Stimulated activated CD4-positive, alpha-beta T cell treated with anti-CD3 and anti-CD28 coated beads, Interleukin-15, amount 100 ng/mL, for 48 hours (primary cell): Measurements from ENCODE around the gene HPSE2.

Experiments
- DNase-seq, 2 donors: peaks; one replicate each; pipeline ENCODE4 v3.0.0-alpha.2; 2020; ENCODE audit warnings: low read depth in 2 of 2

The HPSE2 gene

DNA sequence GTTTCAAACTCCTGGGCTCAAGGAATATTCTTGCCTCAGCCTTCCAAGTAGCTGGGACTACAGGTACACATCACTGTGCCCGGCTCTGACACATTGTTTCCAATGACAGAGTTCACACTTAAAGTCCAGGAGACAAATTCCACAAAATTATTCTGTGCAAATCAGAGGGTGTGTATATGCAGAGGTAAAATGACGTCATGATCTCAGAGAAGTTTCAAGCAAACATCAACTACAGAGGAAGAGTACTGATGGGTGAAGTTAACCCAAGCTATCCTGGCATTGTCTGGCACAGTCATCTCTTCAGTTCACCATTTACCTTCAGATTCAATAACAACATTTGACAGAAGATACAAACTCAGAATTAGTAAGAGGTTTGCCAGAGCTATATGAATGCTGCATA is 388.9 kb downstream of the HPSE2 start:
- no peak for DNase-seq

DNA sequence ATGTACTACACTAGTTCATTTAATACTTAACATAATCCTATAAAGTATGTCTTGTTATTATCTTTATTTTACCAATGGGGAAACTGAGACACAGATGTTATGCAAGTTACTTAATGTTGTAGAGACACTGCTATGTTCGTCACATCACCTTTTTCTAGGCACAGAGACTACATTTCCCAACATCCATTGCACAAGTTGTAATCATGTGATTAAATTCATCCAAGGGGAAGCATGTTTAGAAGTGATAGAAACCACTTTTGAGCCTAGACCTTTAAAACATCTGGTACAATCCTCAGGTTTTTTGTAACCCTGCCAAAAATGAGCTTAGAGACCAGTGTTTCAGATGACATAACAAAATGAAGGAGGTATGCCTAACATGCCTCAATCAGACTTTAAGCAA is 402.1 kb downstream of the HPSE2 start:
- DNase-seq = no peak

DNA sequence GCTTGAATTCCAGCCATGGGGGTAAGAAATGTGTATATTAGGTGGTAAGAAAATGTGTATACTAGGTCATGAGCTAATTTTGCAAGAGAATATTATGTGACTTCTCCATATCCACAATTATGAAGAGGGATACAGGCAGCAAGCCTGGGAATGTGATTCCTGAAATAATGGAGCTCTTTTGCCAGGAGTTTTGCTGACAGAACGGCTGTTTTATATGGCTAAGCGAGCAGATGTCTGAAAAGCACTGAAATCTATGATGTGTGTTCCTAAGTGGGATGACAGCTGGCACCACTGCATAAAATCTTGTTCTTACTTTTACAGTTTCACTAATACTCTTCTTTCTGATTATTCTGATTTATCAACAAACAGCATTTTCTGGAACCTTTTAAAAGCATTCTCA is 402.9 kb downstream of the HPSE2 start:
- DNase-seq = no peak

DNA sequence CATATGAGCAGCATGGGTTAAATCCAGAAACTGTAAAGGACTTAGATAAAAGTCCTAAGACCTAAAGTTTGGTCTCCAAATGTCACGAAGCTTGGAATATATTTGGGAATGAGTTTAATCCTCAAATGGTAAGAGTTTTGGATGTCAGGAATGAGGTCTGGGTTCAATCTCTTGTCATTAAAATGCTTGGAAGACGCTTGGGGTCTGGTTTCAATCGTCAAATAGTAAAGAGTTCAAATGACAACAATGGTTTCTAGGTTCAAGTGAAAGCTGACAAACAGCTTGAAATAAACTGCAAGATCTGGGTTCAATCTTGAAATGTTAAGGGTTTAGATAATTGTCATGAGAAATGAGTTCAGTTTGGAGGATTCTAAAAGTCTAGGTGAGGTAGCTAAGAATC is 403.5 kb downstream of the HPSE2 start:
- no peak for DNase-seq

DNA sequence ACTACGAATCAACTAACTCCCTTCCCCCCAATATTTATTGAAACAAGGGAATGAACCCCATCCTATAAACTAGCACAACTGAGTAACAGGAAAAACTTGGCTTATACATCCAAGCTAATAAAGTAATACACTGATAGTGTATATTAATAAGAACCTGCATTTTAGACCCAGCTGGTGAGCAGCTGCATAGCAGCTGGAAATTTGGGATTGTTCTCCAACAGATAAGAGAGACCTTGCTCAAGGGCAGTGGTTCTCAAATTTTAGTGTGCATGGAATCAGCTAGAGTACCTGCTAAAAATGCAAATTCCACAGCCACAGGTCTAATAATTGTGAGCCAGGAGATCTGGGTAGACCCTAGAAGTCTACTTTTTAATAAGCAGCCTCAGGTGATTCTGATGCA is 404.3 kb downstream of the HPSE2 start:
- DNase-seq = no peak

DNA sequence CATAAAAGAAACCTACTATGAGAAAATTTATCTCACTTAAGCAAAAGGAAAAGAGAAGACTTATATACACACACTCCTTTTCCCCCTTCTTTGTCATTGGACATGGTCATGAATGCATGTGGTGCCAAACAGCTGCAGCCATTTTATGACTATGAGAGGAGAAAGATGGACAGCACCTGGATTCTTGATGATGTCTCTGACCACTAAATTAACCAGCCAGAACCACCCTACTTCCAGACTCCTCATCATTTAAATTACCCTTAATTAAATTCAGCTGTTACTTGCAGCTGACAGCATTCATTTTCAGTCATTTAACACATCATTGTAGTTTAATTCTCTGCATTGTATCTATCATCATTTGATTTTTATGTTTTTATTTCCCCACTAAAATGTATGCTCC is 409.9 kb downstream of the HPSE2 start:
- DNase-seq = no peak

DNA sequence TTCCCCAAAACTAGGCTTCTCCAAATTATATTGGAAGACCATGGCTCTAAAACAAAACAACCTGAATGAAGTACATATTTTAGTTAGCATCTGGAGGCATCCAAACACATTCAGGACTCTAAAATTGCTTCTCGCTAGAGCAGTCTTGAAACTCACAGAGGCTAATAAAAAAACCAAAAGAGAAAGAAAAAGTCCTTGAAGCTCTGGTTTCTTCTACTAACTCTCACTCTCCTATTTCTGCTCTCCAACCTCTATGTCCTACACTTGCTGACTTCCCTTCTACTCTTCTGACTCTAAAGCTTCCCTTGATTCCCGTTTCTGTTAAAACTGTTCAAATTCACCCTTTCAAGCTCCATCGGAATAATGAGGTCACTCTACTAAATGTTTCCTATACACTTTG is 418.3 kb downstream of the HPSE2 start:
- DNase-seq = no peak

DNA sequence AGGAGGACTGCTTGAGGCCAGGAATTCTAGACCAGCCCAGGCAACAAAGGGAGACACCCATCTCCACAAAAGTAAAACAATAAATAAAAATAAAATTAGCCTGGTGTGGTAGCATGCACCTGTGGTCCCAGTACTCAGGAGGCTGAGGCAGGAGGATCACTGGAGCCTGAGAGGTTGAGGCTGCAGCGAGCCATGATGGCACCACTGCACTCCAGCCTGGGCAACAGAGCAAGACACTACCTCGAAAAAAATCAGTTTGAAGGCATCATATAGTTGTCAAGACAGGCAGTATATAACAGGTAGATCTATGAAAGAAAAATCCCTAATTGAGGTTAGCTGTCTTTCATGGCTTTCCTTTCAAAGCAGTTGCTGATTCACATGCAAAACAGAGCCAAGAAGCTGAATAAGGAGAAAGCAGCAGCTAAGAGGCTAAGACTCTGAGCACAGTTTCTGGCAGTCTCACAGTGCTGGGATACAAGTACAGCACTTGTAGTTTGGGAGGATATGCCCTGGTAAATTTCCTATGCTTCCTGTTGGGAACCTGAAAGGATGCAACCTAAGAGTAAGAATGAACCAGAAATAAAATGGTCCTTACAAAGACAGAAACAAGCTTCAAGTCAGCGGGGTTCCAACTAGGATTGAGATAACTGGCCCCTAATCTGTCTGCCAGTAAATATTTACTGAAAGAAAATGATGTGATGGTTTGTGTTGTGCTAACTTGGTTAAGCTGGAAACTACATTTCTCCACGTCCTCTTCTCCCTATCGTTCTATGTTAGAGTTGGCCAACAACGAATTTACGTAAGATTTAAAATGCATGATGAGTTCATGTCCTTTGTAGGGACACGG is 420.4 kb downstream of the HPSE2 start:
- DNase-seq = no peak

DNA sequence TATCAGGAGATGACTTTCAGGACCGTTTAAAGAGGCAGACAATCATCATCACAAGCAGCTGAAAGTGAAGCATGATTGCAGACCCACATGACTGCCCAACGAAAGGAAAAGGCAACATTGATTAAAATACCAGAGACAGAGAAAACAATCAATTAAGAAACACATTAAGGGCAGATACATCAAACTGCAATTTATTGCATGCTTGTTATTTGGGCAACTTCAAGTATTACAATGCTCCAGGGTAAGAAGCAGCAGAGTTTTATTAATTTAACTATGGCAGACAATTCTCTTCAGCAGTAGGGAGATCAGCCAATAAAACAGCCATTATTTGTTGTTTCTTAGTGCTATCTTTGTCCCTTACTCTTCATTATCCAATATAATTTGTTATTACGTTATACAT is 421.2 kb downstream of the HPSE2 start:
- no peak for DNase-seq

DNA sequence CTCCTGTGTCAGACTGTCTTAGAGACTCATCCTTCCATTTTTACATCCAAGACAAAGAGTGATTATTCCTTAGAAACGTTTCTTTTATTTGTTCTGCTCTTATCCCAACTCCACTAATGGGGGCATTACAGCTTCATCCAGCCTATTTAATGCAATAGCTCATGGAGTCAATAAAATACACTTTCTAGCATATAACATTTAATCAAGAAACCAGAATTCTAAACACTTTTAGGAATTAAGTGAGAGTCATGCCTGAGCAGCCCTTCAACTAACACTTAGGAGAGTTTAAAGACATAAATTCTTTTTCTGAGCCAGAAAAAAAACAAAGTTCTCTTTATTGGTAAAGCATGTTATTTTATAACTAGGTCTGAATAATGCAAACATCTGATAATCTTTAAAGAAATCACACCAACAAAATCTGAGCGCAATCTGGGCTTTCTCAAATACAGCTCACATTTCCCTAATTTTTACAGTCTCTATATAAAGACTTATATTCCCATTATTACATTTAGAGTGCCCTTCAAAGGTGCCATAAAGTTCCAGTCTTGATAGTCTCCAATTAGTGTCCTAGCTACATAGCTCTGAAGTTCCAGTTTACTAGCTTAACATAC is 427.3 kb downstream of the HPSE2 start:
- DNase-seq = no peak

DNA sequence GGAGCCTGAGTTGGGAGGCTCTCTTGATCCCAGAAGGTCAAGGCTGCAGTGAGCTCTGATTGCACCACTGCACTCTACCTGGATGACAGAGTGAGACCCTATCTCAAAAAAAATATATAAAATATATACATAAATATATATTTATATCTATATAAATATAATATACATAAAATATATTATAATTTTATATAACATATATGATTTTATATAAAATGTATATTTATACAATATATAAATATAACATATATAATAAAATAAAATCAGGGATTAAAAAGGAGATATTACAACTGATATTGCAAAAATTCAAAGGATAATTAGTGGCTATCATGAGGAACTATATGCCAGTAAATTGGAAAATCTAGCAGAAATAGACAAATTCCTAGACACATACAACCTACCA is 435.4 kb downstream of the HPSE2 start:
- no peak for DNase-seq

DNA sequence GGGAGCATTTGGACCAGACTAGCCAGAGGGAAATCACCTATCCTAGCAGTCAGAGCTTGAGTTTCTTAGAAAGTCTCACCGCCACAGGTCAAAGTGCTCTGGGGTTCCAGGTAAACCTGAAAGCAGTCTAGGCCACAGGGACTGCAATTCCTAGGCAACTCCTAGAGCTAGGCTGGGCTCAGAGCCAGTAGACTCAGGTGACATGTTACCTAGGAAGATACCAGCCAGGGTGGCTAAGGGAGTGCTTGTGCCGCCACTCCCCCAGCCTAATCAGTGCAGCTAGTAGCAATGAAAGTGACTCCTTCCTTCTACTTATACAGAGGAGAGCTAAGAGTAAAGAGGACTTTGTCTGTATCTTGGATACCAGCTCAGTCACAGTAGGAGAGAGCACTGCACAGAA is 440.2 kb downstream of the HPSE2 start:
- no peak for DNase-seq

DNA sequence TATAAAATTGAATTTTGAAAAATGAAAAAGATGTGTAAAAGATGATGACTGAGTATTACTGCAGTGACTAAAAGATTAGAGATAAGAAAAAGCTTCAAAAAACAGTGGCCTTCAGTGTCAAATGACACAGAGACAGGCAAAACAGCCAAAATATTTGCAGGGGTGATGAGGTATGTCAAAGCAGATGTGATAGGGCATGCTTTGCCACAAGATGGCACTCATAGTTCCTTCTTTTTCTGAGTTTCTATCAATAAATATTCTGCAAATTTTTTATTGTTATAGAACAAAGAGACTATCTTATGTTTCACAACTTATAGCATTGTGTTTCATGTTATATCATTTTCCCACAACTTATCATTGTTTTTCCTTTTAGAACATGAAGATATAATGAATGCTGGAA is 444.8 kb downstream of the HPSE2 start:
- DNase-seq = no peak

DNA sequence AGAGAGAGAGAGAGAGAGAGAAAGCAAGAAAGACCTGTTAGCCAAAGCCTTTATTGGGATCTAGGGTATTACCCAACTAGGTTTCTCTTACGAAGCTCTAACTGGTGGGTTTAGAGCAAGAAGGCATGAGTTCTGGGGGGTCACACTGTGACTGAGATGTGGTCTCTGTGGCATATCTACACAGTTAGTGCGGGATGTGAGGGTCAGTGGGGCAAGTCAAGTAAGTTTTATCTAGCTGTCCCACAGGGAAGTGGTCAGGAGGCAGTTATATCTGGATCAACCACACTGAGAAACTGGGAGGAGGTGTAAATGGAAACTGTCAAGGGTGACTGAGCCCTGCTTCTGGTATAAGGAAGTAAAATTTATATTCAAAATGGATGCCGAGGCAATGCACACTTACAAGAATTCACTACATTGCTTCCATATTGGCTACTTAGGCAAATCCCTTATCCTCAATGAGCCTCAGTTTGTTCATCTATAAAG is 457.3 kb downstream of the HPSE2 start:
- no peak for DNase-seq

DNA sequence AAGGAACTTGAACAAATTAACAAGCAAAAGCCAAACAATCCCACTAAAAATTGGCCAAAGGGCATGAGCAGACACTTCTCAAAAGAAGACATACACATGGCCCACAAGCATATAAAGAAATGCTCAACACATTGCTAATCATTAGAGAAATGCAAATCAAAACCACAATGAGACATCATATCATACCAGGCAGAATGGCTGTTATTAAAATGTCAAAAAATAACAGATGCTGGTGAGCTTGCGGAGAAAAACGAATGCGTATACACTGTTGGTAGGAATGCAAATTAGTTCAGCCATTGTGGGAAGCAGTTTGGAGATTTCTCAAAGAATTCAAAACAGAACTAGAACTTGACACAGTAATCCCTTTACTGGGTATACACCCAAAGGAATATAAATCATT is 477.2 kb downstream of the HPSE2 start:
- no peak for DNase-seq

DNA sequence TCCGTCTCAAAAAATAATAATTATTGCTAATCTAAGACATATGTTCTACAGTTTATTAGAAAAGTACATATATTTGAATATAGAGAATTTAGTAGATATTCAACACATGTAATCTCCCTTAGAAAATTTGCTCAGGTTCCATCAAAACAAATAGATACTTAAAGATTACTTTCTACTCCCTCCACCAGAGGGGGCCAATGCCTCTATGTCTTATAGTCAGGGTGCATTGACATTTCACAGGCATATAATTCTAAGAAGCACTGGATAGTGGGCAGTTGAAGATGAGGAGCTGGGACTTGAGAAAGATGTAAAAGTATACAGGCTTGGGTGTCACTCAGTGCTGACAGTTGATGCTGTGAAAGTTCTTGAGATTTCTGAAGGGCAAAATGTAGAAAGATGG is 487.4 kb downstream of the HPSE2 start:
- no peak for DNase-seq

DNA sequence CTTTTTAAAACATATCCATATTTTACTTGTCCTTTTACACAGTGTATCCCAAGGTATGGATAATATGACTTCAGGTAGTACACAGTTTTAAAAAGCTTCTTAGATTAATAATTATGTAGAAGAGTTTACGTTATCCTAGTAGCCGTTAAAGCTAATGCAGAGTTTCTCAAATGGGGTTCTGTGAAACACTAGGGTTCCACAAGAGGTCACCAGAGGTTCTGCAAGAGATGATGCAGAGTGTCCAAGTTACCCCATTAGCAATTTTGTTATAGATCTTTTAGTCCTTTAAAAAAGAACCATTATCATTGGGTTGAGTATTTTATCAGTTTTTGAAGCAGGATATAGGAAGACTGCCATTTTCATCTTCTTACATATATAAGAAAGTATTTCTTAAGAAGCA is 490.0 kb downstream of the HPSE2 start:
- DNase-seq = no peak

DNA sequence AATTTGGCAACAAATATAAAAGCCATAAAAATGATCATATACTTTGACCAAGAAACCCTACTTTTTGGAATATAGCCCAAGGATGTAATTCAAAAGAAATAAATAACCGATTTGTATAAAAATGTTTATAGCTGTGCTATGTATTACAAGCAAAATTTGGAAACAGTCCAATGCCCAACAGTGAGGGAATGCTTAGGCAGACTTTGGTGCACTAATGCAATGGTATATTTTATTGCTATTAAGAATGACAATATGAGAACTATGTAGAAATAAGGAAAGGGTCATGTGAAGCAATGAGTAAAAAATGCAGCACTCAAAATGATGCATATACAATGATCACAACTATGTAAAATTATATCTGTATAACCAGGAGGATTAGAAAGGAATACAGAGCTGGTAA is 515.1 kb downstream of the HPSE2 start:
- no peak for DNase-seq

DNA sequence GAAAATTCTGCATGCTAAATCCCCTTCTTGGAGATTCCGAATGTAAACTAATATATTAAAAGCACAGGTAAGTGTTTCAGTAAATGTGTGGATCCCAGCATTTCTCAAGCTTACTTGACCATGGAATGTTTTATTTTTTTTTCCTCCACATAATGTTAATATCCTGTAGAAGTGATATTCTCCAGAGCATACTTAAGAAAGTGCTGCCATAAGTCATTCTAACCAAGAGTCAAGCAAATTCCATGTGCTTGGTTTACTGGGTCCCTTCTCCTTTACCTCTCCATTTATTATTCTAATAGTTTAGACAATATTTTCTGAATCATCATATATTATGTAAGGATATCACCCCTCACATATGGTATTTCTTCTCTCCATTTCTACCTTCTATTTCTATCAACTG is 522.1 kb downstream of the HPSE2 start:
- DNase-seq = no peak

DNA sequence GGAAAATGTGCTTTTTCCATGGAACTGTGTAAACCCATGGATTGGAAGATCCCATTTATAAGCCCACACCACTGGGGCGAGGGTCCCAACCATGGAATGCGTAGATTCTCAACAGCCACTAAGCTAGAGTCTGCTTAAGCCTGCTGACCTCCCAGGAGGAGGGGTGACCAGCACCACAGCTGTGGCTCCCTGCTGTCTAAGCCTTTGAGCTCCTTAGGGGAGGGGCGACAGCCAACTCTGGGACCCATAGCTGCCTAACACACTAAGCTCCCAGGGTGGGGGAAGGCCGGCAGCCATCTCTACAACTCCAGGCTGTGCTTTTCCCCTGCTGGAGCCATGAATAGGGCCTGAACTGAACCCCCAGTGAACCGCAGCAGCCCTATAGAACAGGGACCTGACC is 539.1 kb downstream of the HPSE2 start:
- no peak for DNase-seq

DNA sequence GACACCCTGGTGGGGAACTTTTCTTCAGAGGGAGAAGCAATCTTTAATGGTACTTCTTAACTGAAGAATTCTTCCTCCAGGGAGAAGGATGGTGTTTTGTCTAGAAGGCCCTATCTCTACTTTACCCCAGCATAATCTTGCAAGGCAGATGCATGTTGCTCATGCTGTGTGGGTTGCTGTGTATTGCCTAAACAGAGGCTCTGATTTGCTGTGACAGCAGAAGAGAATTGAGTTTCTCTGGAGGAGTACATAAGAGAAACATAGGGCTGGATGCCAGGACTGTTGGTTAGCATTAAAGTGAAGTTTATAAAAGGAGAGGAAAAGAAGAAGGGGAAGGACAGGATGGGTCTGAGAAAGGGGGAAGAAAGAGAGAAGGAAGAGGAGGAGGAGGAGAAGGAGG is 540.8 kb downstream of the HPSE2 start:
- no peak for DNase-seq

DNA sequence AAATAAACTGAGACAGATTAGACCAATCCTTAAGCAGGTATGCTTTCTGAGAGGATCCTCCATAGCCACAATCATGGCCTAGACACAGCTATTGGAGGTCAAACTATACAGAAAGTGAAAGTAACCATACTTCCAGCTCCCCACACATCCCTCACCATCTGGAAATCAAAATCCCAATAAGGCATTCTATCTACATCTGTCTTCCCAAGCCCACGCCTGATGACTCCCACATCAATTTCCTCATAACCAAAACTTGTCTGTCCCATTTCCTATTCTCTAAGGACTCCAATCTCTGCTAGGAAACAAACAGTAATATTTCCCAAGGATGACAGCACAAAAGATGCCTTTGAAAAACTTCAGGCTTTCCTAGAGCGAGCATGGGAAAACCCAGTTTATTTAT is 541.6 kb downstream of the HPSE2 start:
- DNase-seq = no peak

DNA sequence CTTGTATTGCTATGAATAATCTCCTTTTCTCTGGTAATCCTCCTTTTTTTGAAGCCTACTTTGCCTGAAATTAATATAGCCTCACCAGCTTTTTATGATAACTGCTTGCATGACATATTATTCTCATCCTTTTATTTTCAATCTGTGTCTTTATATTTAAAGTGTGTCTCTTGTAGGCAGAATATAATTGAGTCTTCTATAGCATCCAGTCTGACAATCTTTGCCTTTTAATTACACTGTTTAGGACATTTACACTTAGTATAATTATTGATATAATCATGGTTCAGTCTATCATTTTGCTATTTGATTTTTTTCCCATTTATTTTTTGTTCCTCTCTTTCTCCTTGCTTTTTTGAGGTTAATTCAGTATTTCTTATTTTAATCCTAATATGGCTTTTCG is 548.0 kb downstream of the HPSE2 start:
- DNase-seq = no peak
